Heart left ventricle (tissue), 13 donors: ENCODE results near the gene LOC128125822.

ENCODE experiments used
- CTCF ChIP-seq, 12 donors: fragments of 200-600 bp; sonication (generic) in 4 of 12; IDR thresholded peaks; one replicate each; pipeline versions ENCODE4 v1.5.0 to v1.8.0; 2018 to 2022; ENCODE audit warnings: antibody characterized with exemption in 12 of 12, mild to moderate bottlenecking in 5 of 12
- POLR2A ChIP-seq, 2 donors: fragments of 450-650 bp; IDR thresholded peaks; one replicate each; pipeline ENCODE4 v1.6.1; 2017; ENCODE audit warnings: antibody characterized with exemption in 2 of 2, mild to moderate bottlenecking in 2 of 2, moderate library complexity in 2 of 2
- donor health status: ischemic (EF 13 %, LVEDD 7.1; RV severe dilation, severe dysfunction).
- donor health status: DM: no; HTN: yes; CAD: no.
- donor health status: DM: no; HTN: no; CAD: no.
- donor health status: ischemic (EF 25% LVEDD 6.9; RV normal size, moderate dysfunction).
- donor health status: ischemic (EF 25% LVEDD 5.7; RV mildly dilated, moderate dysfunction).
- donor health status: ischemic (EF 35%, LVEDD 5.7; RV mildly dilated, moderate dysfunction).
- donor health status: nonischemic (EF 11% LVEDD 7.7; RV severe dilation, severe dysfunction).
- donor health status: DM: yes; HTN: yes; CAD: no.
- donor health status: PGD.
- donor health status: ischemic (EF 29% LVEDD 5.4; RV normal size, mild dysfunction).
- donor health status: nonischemic (EF 23%, LVEDD 6.1; RV moderate dilation, normal function).

DNA sequence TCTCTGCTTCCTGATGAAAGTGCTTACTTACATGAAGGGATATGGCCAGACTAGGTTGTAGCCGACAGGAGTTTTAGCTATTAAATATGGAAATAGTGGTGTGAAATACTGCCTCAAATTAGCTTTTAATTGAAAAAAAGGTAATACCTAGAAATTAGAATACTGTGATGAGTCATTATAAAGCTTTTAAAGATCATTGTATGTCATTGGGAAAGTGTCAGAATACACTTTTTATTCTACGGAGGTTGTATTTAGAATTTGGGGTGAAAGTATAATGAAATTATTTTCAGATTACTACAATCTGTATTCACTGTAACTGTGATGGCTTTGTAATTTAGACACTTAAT is 2.2 kb downstream of the LOC128125822 start:
- TF ChIP-seq CTCF (IDR thresholded peaks at IDR 0.05) (peak in 1 of 12 donors; percentile 1), POLR2A (IDR thresholded peaks at IDR 0.05) (no peak)
